GM12878 (cell line): ENCODE measurements around the gene SIM1. TPM values are rescaled to one million over a fixed set of nuclear protein-coding genes. Genes with fewer than 3 reads are reported as not detected.

Experiments
- ATAC-seq: fragments of 200-7000 bp; cut with Tn5 transposase; 3 replicates; pipeline ENCODE4 v1.9.1; 2020; ENCODE audit warnings: mild to moderate bottlenecking, moderate library complexity
- BruUV-seq: library from RNA; stranded (reverse); fragments of 400-500 nt; replicated peaks from 2 replicates; lab custom pipeline; 2021; lab: Mats Ljungman, UMichigan
- CTCF ChIA-PET: fragments of 300-600 bp; sonication (Branson Sonifier 250); formaldehyde crosslinking; extraction: SDS; loops from one replicate; lab custom pipeline; 2021; ENCODE audit warnings: inconsistent platforms; lab: Yijun Ruan, JAX
- POLR2A ChIA-PET: fragments of 350-600 bp; formaldehyde crosslinking; extraction: SDS; loops from one replicate; lab custom pipeline; 2021; ENCODE audit warnings: inconsistent platforms; lab: Charles Lee
- RAD21 ChIA-PET: fragments of 300-600 bp; sonication (Branson Sonifier 250); formaldehyde crosslinking; loops from one replicate; lab custom pipeline; 2023; ENCODE audit warnings: antibody characterized with exemption; ENCODE audit not compliant: unreplicated experiment; lab: Charles Lee
- SMC1A ChIA-PET: fragments of 300-600 bp; sonication (Branson Sonifier 250); formaldehyde crosslinking; loops from one replicate; lab custom pipeline; 2023; ENCODE audit not compliant: unreplicated experiment, uncharacterized antibody; lab: Charles Lee
- DNase-seq: peaks from one replicate; pipeline ENCODE4 v3.0.0-alpha.2; 2011; ENCODE audit warnings: low read depth, low spot score
- FAIRE-seq: peaks from 3 replicates; lab custom pipeline; 2011; peaks lifted over from hg19 to GRCh38; lab: Jason Lieb, UNC
- H2AFZ ChIP-seq: 2 replicates; pipeline ENCODE4 v1.6.0; 2011; ENCODE audit warnings: low read depth, low read length, control low read depth; ENCODE audit not compliant: control insufficient read depth
- H3K27ac ChIP-seq: 2 replicates; pipeline ENCODE4 v1.5.1; 2011; ENCODE audit warnings: control low read depth; ENCODE audit not compliant: control insufficient read depth, insufficient read depth
- H3K27me3 ChIP-seq, 2 experiments: replicated peaks in 1 of 2; 2 replicates each; pipeline versions ENCODE4 v1.6.0 to v1.6.1; 2011; ENCODE audit warnings: low read length in 1 of 2; ENCODE audit not compliant: control insufficient read depth in 2 of 2, insufficient read depth in 2 of 2
- H3K36me3 ChIP-seq, 2 experiments: 2 replicates each; pipeline ENCODE4 v1.5.1; 2011; ENCODE audit warnings: low read length in 1 of 2; ENCODE audit not compliant: control insufficient read depth in 2 of 2, insufficient read depth in 2 of 2
- H3K4me1 ChIP-seq: 2 replicates; pipeline ENCODE4 v1.6.1; 2011; ENCODE audit warnings: mild to moderate bottlenecking, low read length, moderate library complexity, mixed read lengths; ENCODE audit not compliant: control insufficient read depth, insufficient read depth
- H3K4me2 ChIP-seq: 2 replicates; pipeline ENCODE4 v1.6.0; 2011; ENCODE audit warnings: control low read depth; ENCODE audit not compliant: control insufficient read depth, insufficient read depth
- H3K4me3 ChIP-seq: fragments of 200-600 bp; sonication (generic); 2 replicates; pipeline ENCODE4 v1.5.1; 2016
- H3K79me2 ChIP-seq: 2 replicates; pipeline ENCODE4 v1.6.0; 2011; ENCODE audit warnings: low read length; ENCODE audit not compliant: control insufficient read depth, insufficient read depth
- H3K9ac ChIP-seq: 2 replicates; pipeline ENCODE4 v1.8.0; 2011; ENCODE audit warnings: low read length, control low read depth, mixed read lengths; ENCODE audit not compliant: control insufficient read depth, insufficient read depth
- H3K9me3 ChIP-seq: replicated peaks from 3 replicates; pipeline ENCODE4 v1.5.1; 2011; ENCODE audit warnings: mild to moderate bottlenecking, low read length; ENCODE audit not compliant: control insufficient read depth, insufficient read depth
- H4K20me1 ChIP-seq: 2 replicates; pipeline ENCODE4 v1.6.0; 2011; ENCODE audit not compliant: control insufficient read depth, insufficient read depth
- BHLHE40 ChIP-seq, 2 experiments: fragments of 450-650 bp in 1 of 2; IDR thresholded peaks; 2 replicates each; pipeline ENCODE4 v1.6.1; 2011 to 2017; ENCODE audit warnings: low read depth in 2 of 2, borderline replicate concordance in 1 of 2, improper control_type of control experiment in 1 of 2, low read length in 1 of 2, mild to moderate bottlenecking in 1 of 2
- BRCA1 ChIP-seq: IDR thresholded peaks from 2 replicates; pipeline ENCODE4 v1.6.1; 2011; ENCODE audit warnings: low read depth, low read length, improper control_type of control experiment
- CBX3 ChIP-seq: fragments of 200-600 bp; sonication (generic); IDR thresholded peaks from 2 replicates; pipeline ENCODE4 v1.6.1; 2016; ENCODE audit warnings: low read depth, borderline replicate concordance
- CEBPB ChIP-seq, 2 experiments: fragments of 150-350 bp in 1 of 2; IDR thresholded peaks; 2 replicates each; pipeline ENCODE4 v1.6.1; 2012 to 2014; ENCODE audit warnings: low read depth in 2 of 2, low read length in 2 of 2, borderline replicate concordance in 1 of 2, inconsistent platforms in 1 of 2
- HDAC2 ChIP-seq: fragments of 200-600 bp; sonication (generic); IDR thresholded peaks from 2 replicates; pipeline ENCODE4 v1.6.1; 2017
- NFXL1 ChIP-seq: fragments of 450-650 bp; IDR thresholded peaks from 2 replicates; pipeline ENCODE4 v1.6.1; 2017; ENCODE audit warnings: antibody characterized with exemption, mild to moderate bottlenecking, borderline replicate concordance
- NKRF ChIP-seq: fragments of 450-650 bp; conservative IDR thresholded peaks from 2 replicates; pipeline ENCODE4 v1.6.1; 2017; ENCODE audit warnings: mild to moderate bottlenecking, moderate library complexity
- PKNOX1 ChIP-seq: fragments of 450-650 bp; IDR thresholded peaks from 2 replicates; pipeline ENCODE4 v1.6.1; 2016; ENCODE audit warnings: mild to moderate bottlenecking
- POLR2A ChIP-seq: IDR thresholded peaks from 2 replicates; pipeline ENCODE4 v1.6.1; 2011; ENCODE audit warnings: low read depth, mild to moderate bottlenecking, low read length
- RBBP5 ChIP-seq: fragments of 200-600 bp; sonication (generic); conservative IDR thresholded peaks from 2 replicates; pipeline ENCODE4 v1.6.1; 2016
- RFX5 ChIP-seq: IDR thresholded peaks from 2 replicates; pipeline ENCODE4 v1.6.1; 2011; ENCODE audit warnings: low read depth, low read length, improper control_type of control experiment
- SIX5 ChIP-seq: IDR thresholded peaks from 2 replicates; pipeline ENCODE4 v1.6.1; 2011; ENCODE audit warnings: mild to moderate bottlenecking, low read depth, low read length, moderate library complexity; ENCODE audit not compliant: severe bottlenecking
- SMAD5 ChIP-seq: IDR thresholded peaks from 2 replicates; pipeline ENCODE4 v1.6.1; 2016; ENCODE audit warnings: antibody characterized with exemption, low read depth
- SRF ChIP-seq, 2 experiments: IDR thresholded peaks; 2 replicates each; pipeline ENCODE4 v1.6.1; 2011; ENCODE audit warnings: low read depth in 2 of 2, low read length in 2 of 2, mild to moderate bottlenecking in 1 of 2, moderate library complexity in 1 of 2
- USF2 ChIP-seq: IDR thresholded peaks from 2 replicates; pipeline ENCODE4 v1.6.1; 2011; ENCODE audit warnings: low read depth, low read length, improper control_type of control experiment, borderline replicate concordance
- ZNF274 ChIP-seq: IDR thresholded peaks from one replicate; pipeline ENCODE4 v1.8.0; 2011; ENCODE audit not compliant: insufficient read length, insufficient read depth
- ZNF592 ChIP-seq: fragments of 450-650 bp; IDR thresholded peaks from 2 replicates; pipeline ENCODE4 v1.6.1; 2017; ENCODE audit warnings: mild to moderate bottlenecking, moderate library complexity
- WGBS: methylation state at CpG from one replicate; pipeline ENCODE4 v1.1.6; 2016; ENCODE audit warnings: low lambda C conversion rate; ENCODE audit not compliant: insufficient replicate concordance, insufficient coverage; ENCODE audit errors: missing lambda C conversion rate; 5-methylcytosine and 5-hydroxymethylcytosine counted together
- in situ Hi-C: fragments of 300-500 bp; cut with MboI; formaldehyde crosslinking; loops from 9 replicates; pipeline ENCODE4 v1.14.3; 2018; ENCODE audit warnings: mixed read lengths
- intact Hi-C: fragments of 100-400 bp; cut with micrococcal nuclease; formaldehyde crosslinking; loops from one replicate; pipeline ENCODE4 v1.14.2; 2022; ENCODE audit not compliant: unreplicated experiment
- polyA plus RNA-seq, 11 experiments: library from polyadenylated mRNA; depleted of rRNA in 4 of 11; unstranded in 6 of 11; stranded (reverse) in 5 of 11; fragments of >200 nt; fragmentation: Nextera tagmentation in 4 of 11; fragmentation: Illumina TruSeq in 1 of 11; extraction: Ambion mirVana in 4 of 11; extraction: Trizol in 1 of 11; gene quantifications; 1 replicate in 1 of 11; 2 replicates in 10 of 11; pipeline versions ENCODE4 v1.2.1 to v1.2.3, GENCODE V29; 2011 to 2016; ENCODE audit warnings: inconsistent platforms in 2 of 11, missing spikeins in 2 of 11, low read depth in 1 of 11
- total RNA-seq, 4 experiments: library from RNA; depleted of rRNA in 3 of 4; stranded (reverse); fragments of >200 nt in 3 of 4; fragmentation: Illumina TruSeq in 1 of 4; extraction: Trizol in 1 of 4; gene quantifications; 2 replicates each; pipeline versions ENCODE4 v1.2.1 to v1.2.3, GENCODE V29; 2013 to 2021

The SIM1 gene
- total and polyA plus RNA-seq, 10 of the 15 experiments (the other 5 are each of a cell fraction or from before 2014, with no cell fraction given) = not detected

GRCh38 chr6:100435299-100435698, 29.4 kb downstream of the SIM1 start:
- TF ChIP-seq HDAC2 = no peak
- no peak for TF ChIP-seq ZNF274
- no peak for TF ChIP-seq RFX5
- no peak for TF ChIP-seq PKNOX1
- TF ChIP-seq CEBPB (IDR thresholded peaks at IDR 0.05; ENCODE audit: borderline replicate concordance in 1 of 2, low read depth in 2 of 2, low read length in 2 of 2) = no peak
- no peak for TF ChIP-seq BRCA1
- no peak for TF ChIP-seq USF2
- TF ChIP-seq SMAD5 = no peak
- TF ChIP-seq NFXL1 = no peak
- no peak for TF ChIP-seq NKRF
- no peak for TF ChIP-seq SRF (IDR thresholded peaks at IDR 0.05; ENCODE audit: low read depth in 2 of 2, low read length in 2 of 2)
- no peak for TF ChIP-seq POLR2A
- TF ChIP-seq BHLHE40 (IDR thresholded peaks at IDR 0.05; ENCODE audit: borderline replicate concordance in 1 of 2, low read depth in 2 of 2, low read length in 1 of 2) = no peak
- TF ChIP-seq RBBP5 = no peak
- no peak for TF ChIP-seq ZNF592
- no peak for TF ChIP-seq CBX3
- no peak for TF ChIP-seq SIX5
- Histone ChIP-seq H3K27ac (no peak overlapping the region), H3K4me2 (no peak overlapping the region), H2AFZ (no peak overlapping the region), H3K27me3 (no peaks in the 10 kb centered on the region), H4K20me1 (no peaks in the 10 kb centered on the region), H3K79me2 (no peaks in the 10 kb centered on the region), H3K4me1 (no peaks in the 10 kb centered on the region), H3K9ac (no peak overlapping the region), H3K9me3 (no peaks in the 10 kb centered on the region), H3K4me3 (no peak overlapping the region), H3K36me3 (no peaks in the 10 kb centered on the region)
- BruUV-seq = no TSS peak
- RAD21 ChIA-PET = no interaction called here
- intact Hi-C loops (no loop called here), in situ Hi-C loops (no loop called here)
- POLR2A ChIA-PET = no interaction called here
- DNase-seq (no peak), ATAC-seq (no peak), FAIRE-seq (no peak)
- 28% methylated on average over 3 of the region's 3 CpGs for WGBS
- SMC1A ChIA-PET = interaction anchor here (1.6 kb wide), 1 partner anchor 9 kb away, joined by 4 read pairs; no protein-coding TSS in a partner anchor
- CTCF ChIA-PET = no interaction called here
